Glutamatergic neuron (in vitro differentiated cells): ENCODE measurements around the gene CALCB. TPM values are rescaled to one million over a fixed set of nuclear protein-coding genes. Genes with fewer than 3 reads are reported as not detected.

Experiments
- DNase-seq: peaks from one replicate; pipeline ENCODE4 v3.0.0; 2022
- H3K27ac Mint-ChIP-seq: one replicate; pipeline ENCODE4 v1.8.0; 2020; ENCODE audit warnings: mild to moderate bottlenecking, mixed read lengths, inconsistent platforms; ENCODE audit not compliant: unreplicated experiment
- H3K27me3 Mint-ChIP-seq: one replicate; pipeline ENCODE4 v1.8.0; 2020; ENCODE audit warnings: mild to moderate bottlenecking, moderate library complexity, mixed read lengths, inconsistent platforms; ENCODE audit not compliant: unreplicated experiment
- H3K36me3 Mint-ChIP-seq: one replicate; pipeline ENCODE4 v1.8.0; 2020; ENCODE audit warnings: mild to moderate bottlenecking, mixed read lengths, inconsistent platforms; ENCODE audit not compliant: unreplicated experiment
- H3K4me1 Mint-ChIP-seq: one replicate; pipeline ENCODE4 v1.8.0; 2020; ENCODE audit warnings: mild to moderate bottlenecking, low read depth, mixed read lengths, inconsistent platforms; ENCODE audit not compliant: unreplicated experiment
- H3K4me3 Mint-ChIP-seq: one replicate; pipeline ENCODE4 v1.8.0; 2020; ENCODE audit warnings: mild to moderate bottlenecking, mixed read lengths, inconsistent platforms; ENCODE audit not compliant: unreplicated experiment
- H3K9me3 Mint-ChIP-seq: one replicate; pipeline ENCODE4 v1.8.0; 2020; ENCODE audit warnings: mild to moderate bottlenecking, moderate library complexity, mixed read lengths, inconsistent platforms; ENCODE audit not compliant: unreplicated experiment
- CTCF ChIP-seq: fragments of 200-600 bp; sonication (generic); IDR thresholded peaks from one replicate; pipeline ENCODE4 v1.5.0; 2021; ENCODE audit not compliant: partially characterized antibody, unreplicated experiment
- total RNA-seq: library from RNA; stranded (reverse); fragmentation: NEBNext Ultra II Directional; extraction: Animal tissue kit (Norgen Biotek cat#: 25700); gene quantifications from one replicate; pipeline ENCODE4 v1.2.1, GENCODE V29; 2021; ENCODE audit not compliant: unreplicated experiment

Gene CALCB
- total RNA-seq, 1 donor from 2014 or later: 0.74 TPM

GRCh38 chr11:15075162-15075526, 1.8 kb downstream of the CALCB start:
- Mint-ChIP-seq H3K27me3 (peaks cover 14% of the 10 kb centered on the region), H3K9me3 (peaks cover 4% of the 10 kb centered on the region), H3K4me1 (no peaks in the 10 kb centered on the region), H3K27ac (no peak overlapping the region), H3K36me3 (peaks cover 7% of the 10 kb centered on the region), H3K4me3 (no peak overlapping the region)
- TF ChIP-seq CTCF: no peak
- no peak for DNase-seq

- DNase-seq: no peak
- no peaks in the 10 kb centered on the region for H3K27me3 Mint-ChIP-seq
- no peak overlapping the region for H3K4me3 Mint-ChIP-seq
- no peaks in the 10 kb centered on the region for H3K36me3 Mint-ChIP-seq
- no peaks in the 10 kb centered on the region for H3K9me3 Mint-ChIP-seq
- no peak for TF ChIP-seq CTCF
- no peaks in the 10 kb centered on the region for H3K4me1 Mint-ChIP-seq
- no peak overlapping the region for H3K27ac Mint-ChIP-seq
Observed at GRCh38 chr11:15091175-15091574, 17.8 kb downstream of the CALCB start.

- Mint-ChIP-seq H3K4me1 (no peaks in the 10 kb centered on the region), H3K4me3 (no peak overlapping the region), H3K9me3 (no peaks in the 10 kb centered on the region), H3K36me3 (no peaks in the 10 kb centered on the region), H3K27ac (no peak overlapping the region), H3K27me3 (no peaks in the 10 kb centered on the region)
- TF ChIP-seq CTCF: no peak
- no peak for DNase-seq
Observed at GRCh38 chr11:15091625-15092024, 18.2 kb downstream of the CALCB start.

- Mint-ChIP-seq H3K27ac (no peak overlapping the region), H3K4me1 (no peaks in the 10 kb centered on the region), H3K4me3 (no peak overlapping the region), H3K36me3 (no peaks in the 10 kb centered on the region), H3K27me3 (no peaks in the 10 kb centered on the region), H3K9me3 (no peaks in the 10 kb centered on the region)
- no peak for TF ChIP-seq CTCF
- DNase-seq: no peak
Observed at GRCh38 chr11:15093432-15093831, 20.0 kb downstream of the CALCB start.

GRCh38 chr11:15095736-15096228, 22.4 kb downstream of the CALCB start:
- Mint-ChIP-seq H3K4me3 (no peak overlapping the region), H3K27me3 (peaks cover 5% of the 10 kb centered on the region), H3K27ac (no peak overlapping the region), H3K4me1 (no peaks in the 10 kb centered on the region), H3K9me3 (no peaks in the 10 kb centered on the region), H3K36me3 (no peaks in the 10 kb centered on the region)
- no peak for DNase-seq
- TF ChIP-seq CTCF: no peak
